ENCODE data around the gene ZSWIM8. TPM values are rescaled to one million over a fixed set of nuclear protein-coding genes. Genes with fewer than 3 reads are reported as not detected.
"Not testable (repeated sequence)": the region's sequence is repeated elsewhere in the genome, so short reads cannot be mapped to it uniquely, and the experiment has no call there.

The ZSWIM8 gene
- total RNA-seq, 1 donor from 2014 or later, result 55.8 TPM

GRCh38 chr10:73814896-73815718 lies 29.7 kb downstream of the ZSWIM8 start:
- peak in 1 of 2 donors; percentile 26 for DNase-seq (ENCODE audit: low read depth in 2 of 2)

DNA sequence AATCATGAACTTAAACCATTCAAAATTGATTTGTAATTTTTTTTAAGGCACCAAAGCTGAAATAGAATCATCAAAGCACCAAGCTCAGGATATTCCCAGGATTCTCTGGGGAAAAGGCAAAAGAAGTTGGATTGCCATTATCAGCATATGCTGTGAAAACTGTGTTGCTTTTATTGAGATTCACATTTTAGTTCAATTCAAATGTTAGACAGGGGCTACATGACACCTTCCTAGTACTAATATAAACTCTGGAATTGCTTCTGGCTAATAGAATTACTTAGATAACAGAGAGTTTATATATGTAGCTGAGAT lies 30.3 kb downstream of the ZSWIM8 start:
- DNase-seq (ENCODE audit: low read depth in 2 of 2), result no peak

DNA sequence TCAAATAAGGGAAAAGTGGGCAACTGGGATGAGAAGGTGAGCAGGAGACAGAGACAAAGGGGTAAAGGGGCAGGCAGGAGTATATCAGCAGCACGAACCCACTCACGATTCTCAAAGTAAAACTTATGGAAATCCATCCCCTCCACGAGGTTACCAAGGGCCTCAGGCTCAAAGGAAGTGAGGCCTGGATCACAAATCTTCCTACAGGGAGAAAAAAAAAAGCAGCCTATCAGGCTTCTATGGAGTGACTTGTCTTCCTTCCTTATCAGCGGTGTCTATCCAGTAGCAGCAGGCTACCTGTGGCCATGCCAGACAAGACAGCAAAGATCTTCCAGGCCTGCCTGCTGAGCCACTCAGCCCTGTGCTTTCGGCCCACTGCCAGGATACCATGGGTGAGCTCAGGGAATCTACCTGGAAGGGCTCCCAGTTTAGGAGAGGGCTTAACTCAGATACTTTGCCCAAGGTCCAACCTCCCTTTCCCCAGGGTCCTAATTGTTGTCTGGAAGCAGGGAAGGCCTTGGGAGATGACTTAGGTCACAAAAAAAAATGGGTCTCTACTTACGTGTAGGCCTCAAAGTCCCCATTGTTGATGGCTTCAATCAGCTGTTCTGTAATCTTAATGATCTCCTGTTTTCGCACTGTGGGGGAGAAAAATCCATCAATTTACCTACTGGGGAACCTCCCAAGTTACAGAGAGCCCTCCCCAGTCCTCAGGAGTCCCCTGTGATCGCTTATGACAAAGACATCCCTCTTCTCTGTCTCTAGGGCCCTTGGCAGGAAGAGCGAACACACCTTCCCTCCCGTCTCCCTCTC lies 31.7 kb downstream of the ZSWIM8 start:
- DNase-seq (ENCODE audit: low read depth in 2 of 2), result no peak

DNA sequence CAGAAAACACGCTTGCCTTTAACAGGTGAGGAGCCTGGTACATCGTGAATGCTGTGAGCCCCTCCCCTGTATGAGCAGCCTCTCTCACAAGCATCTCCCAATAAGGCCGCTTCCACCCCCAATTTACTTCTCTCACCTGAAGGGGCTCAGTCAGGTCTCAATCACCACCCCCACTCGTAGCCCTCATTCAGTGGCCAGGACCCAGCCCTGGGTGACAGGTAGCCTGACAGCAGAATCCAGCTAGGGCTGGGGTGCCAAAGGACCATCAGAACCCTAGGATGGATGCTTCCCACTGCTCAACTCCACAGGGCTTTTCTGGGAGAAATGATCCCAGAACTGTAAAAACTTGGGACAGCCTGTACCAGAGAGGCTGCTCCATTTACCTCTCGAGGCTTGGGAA lies 32.4 kb downstream of the ZSWIM8 start:
- no peak for DNase-seq (ENCODE audit: low read depth in 2 of 2)

DNA sequence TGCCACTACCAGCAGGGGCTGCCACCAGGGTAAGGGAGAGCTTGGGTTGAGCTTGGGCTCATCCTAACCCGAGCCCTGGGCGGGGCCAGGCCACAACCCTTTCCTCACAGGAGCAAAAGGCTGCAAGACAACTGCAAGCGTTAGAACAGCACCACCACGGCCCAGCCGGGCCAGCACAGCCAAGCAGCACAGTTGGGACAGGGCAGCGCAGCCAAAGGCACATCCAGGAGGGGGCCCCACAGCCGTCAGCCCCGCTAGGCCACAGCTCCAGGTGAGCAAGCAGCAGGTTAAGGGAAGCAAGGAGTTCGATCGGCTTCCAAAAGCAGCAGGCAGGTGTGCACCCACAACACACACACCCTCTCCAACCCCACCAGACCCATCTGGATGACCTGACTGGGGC lies 33.0 kb downstream of the ZSWIM8 start:
- no peak for DNase-seq (ENCODE audit: low read depth in 2 of 2)

DNA sequence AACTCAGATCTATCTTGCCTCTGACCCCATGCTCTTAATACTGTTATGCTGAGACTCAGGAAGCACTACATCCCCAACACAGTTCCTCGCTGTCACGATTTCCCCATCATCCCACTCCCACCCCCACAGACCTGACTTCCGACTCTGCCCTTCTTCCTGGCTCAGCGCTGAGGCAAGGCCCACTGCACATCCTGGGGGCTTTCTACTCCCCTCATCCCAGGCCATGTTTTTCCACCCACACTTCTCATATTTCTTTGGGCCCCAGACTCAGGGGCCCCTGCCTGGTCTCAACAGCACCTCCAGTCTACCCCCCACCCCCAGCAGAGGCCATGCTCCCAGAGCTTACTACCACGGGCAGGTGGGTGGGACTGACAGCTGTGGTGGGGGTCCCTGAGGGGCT lies 33.7 kb downstream of the ZSWIM8 start:
- peak in 1 of 2 donors; percentile 20 for DNase-seq (ENCODE audit: low read depth in 2 of 2)

GRCh38 chr10:73819513-73820093 lies 34.2 kb downstream of the ZSWIM8 start:
- DNase-seq (ENCODE audit: low read depth in 2 of 2), result peak; percentile 76 to 77

GRCh38 chr10:73823391-73823790 lies 38.0 kb downstream of the ZSWIM8 start:
- no peak for DNase-seq (ENCODE audit: low read depth in 2 of 2)

DNA sequence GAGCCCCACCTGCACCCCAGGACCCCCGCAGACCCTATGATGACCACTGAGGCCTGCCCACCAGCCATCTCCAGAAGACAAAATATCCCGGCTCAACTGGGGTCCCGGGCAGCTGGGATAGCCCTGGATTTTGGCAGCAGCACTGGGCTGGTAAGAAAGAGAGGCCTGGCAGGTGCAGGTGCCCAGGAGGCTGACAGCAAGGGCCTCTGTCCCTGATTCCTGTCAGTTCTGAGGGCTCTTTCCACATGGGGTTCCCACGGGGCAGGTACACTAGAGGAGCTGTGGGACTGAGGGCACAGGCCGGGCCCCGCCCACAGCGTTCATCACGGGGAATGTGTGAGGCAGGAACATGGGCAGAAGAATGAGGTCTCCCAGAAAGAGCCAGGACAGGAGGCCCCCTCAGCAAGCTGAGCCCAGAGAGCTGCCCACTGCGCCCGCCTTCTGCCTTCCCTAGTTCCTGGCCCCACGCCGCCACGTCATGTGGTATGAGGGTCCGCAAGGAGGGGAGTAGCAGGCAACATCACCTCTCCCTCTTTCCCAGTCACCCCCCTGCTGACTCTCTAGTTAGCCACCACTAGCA lies 38.8 kb downstream of the ZSWIM8 start:
- DNase-seq (ENCODE audit: low read depth in 2 of 2), result no peak

- DNase-seq (ENCODE audit: low read depth in 2 of 2), result no peak
Measured at GRCh38 chr10:73827346-73828089, 42.1 kb downstream of the ZSWIM8 start.

- DNase-seq (ENCODE audit: low read depth in 2 of 2), result no peak
Measured at GRCh38 chr10:73828161-73828560, 42.8 kb downstream of the ZSWIM8 start.

DNA sequence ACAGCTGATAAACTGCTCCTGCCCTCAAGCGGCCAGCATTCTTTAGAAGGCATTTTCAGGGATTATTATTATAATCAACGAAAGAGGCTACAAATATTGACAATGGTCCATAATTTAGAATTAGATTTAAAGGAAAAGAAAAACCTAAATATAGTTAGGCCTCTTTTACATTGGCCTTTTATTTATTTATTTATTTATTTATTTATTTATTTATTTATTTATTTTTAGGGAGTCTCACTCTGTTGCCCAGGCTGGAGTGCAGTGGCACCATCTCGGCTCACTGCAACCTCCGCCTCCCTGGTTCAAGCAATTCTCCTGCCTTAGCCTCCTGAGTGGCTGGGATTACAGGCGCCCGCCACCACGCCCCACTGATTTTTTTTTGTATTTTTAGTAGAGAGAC lies 43.7 kb downstream of the ZSWIM8 start:
- DNase-seq (ENCODE audit: low read depth in 2 of 2), result not testable (repeated sequence)

GRCh38 chr10:73836427-73836980 lies 51.1 kb downstream of the ZSWIM8 start:
- DNase-seq (ENCODE audit: low read depth in 2 of 2), result no peak

DNA sequence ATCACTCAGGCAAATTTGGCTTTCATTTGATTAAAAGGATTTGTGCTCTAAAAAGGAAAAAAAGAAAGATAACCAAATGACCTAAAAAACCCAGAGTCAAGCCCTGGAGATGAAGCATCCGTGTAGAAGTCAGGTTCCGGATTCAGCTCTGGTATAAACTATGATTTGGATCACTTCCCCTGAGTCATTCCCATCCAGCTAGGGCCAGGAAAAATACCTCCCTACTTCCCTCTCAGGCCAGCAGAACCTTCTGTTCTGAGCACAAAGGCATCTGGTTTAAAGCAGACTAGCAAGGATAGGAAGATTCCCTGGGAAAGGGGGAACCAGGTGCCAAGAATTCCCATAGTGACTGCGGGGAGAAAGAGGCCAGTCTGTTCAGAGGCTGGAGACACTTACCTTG lies 51.7 kb downstream of the ZSWIM8 start:
- DNase-seq (ENCODE audit: low read depth in 2 of 2), result peak; percentile 75 to 89

GRCh38 chr10:73838008-73838567 lies 52.7 kb downstream of the ZSWIM8 start:
- peak in 1 of 2 donors; percentile 30 for DNase-seq (ENCODE audit: low read depth in 2 of 2)

- peak in 1 of 2 donors; percentile 16 for DNase-seq (ENCODE audit: low read depth in 2 of 2)
Measured at GRCh38 chr10:73838827-73839226, 53.4 kb downstream of the ZSWIM8 start.

DNA sequence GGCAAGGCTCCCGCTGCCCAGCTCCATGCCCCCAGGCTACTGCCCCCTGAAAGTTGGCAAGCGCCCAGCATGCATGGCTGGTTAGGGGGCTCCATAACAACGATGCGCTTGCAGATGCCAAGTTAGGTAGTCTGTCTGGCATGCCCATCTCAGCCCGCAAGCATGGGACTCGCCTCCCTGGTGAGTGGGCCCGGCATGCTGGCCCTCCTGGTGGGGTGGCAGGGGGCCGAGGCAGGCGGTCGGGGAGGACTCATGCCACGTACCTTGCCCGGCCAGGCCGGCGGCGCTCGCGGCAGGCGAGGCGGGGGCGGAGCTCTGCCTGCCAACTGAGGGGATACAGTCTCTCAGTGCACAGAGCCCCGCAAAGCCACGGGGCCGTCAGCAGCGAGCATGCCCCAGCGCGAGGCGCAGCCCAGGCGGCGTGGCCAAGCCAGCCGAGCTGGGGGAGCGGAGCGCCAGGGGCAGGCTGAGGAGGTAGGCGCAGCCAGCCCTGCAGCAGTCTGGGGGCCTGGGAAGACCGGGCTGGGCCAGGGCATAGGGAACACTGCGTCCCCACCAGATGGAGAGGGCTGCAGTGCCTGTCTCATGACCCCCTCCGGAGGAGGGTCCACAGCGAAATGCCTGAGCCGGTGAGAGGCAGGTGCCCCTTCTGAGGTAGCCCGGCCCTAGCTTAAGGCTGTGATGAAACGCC lies 54.0 kb downstream of the ZSWIM8 start:
- DNase-seq (ENCODE audit: low read depth in 2 of 2), result no peak

GRCh38 chr10:73840056-73840402 lies 54.6 kb downstream of the ZSWIM8 start:
- no peak for DNase-seq (ENCODE audit: low read depth in 2 of 2)

GRCh38 chr10:73840403-73841060 lies 55.1 kb downstream of the ZSWIM8 start:
- no peak for DNase-seq (ENCODE audit: low read depth in 2 of 2)

DNA sequence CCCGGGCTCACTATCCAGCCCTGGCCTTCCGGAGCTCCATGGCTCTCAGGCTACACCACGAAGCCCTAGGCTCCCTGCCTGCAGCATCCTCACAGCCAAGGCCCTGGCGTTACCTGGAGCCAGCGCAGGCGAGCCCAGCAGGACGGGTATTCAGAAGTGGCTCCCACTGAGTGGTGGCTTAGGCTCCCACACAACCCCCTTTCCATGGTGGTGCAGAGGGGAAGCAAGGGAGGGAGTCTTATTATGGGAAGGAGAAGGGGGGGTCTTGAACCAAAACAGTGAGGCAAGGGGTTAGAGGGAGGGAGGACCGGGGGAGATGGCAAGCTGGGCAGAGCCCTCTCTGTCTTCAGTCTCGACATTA lies 55.6 kb downstream of the ZSWIM8 start:
- no peak for DNase-seq (ENCODE audit: low read depth in 2 of 2)

Measured in lung microvascular endothelial cell (primary cell).